ENCODE results near the gene AGTRAP.

The AGTRAP gene

DNA sequence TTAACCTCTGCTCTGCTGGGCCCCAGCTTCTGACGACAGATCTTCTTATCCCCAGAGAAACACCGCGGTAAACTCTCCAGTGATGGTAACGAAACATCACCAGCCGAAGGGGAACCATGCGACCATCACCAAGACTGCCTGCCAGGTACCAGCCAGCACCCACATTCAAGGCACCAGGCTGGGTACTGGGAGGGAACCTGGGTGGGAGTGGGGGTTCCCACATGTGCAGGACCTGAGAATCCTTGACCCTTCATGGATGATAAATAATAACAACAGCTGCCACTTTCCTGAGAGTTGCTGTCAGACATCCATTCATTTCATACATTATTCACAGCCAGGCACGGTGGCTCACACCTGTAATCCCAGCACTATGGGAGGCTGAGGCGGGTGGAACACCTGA, 23.7 kb upstream of the AGTRAP start:
- Histone ChIP-seq H3K27ac (ENCODE audit: low read depth, low read length) (no peak overlapping the region), H3K4me1 (ENCODE audit: control insufficient read depth, insufficient read depth, low read length) (no peaks in the 10 kb centered on the region), H3K4me3 (ENCODE audit: low read length) (no peak overlapping the region)

DNA sequence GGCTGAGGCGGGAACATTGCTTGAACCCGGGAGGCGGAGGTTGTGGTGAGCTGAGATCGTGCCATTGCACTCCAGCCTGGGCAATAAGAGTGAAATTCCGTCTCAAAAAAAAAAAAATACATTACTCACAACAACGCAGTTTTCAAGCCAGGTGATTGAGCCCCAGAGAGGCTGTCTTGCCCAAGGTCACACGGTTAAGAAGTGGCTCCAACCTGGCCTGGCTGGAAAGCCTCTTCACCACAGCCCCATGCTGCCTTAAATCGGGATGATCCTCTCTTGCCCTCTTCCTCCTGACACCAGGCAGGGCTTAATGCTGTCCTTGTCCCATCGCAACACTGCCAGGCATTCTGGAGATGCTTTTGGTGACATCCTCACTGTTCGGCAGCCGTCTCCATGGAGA, 22.8 kb upstream of the AGTRAP start:
- H3K4me1 ChIP-seq (ENCODE audit: control insufficient read depth, insufficient read depth, low read length): no peaks in the 10 kb centered on the region
- H3K27me3 ChIP-seq (ENCODE audit: control insufficient read depth, insufficient read depth, low read length): peaks cover 2% of the 10 kb centered on the region
- H3K27ac ChIP-seq (ENCODE audit: low read depth, low read length): no peak overlapping the region
- no peak overlapping the region for H3K9ac ChIP-seq (ENCODE audit: low read length)
- no peaks in the 10 kb centered on the region for H3K36me3 ChIP-seq (ENCODE audit: control insufficient read depth, insufficient read depth, low read length)
- no peak overlapping the region for H3K4me3 ChIP-seq (ENCODE audit: low read length)

More for the DNA sequence above, 23.7 kb upstream of the AGTRAP start:
- Histone ChIP-seq H3K9ac (ENCODE audit: low read length) (no peak overlapping the region), H3K36me3 (ENCODE audit: control insufficient read depth, insufficient read depth, low read length) (no peaks in the 10 kb centered on the region), H3K27me3 (ENCODE audit: control insufficient read depth, insufficient read depth, low read length) (peaks cover 8% of the 10 kb centered on the region)

DNA sequence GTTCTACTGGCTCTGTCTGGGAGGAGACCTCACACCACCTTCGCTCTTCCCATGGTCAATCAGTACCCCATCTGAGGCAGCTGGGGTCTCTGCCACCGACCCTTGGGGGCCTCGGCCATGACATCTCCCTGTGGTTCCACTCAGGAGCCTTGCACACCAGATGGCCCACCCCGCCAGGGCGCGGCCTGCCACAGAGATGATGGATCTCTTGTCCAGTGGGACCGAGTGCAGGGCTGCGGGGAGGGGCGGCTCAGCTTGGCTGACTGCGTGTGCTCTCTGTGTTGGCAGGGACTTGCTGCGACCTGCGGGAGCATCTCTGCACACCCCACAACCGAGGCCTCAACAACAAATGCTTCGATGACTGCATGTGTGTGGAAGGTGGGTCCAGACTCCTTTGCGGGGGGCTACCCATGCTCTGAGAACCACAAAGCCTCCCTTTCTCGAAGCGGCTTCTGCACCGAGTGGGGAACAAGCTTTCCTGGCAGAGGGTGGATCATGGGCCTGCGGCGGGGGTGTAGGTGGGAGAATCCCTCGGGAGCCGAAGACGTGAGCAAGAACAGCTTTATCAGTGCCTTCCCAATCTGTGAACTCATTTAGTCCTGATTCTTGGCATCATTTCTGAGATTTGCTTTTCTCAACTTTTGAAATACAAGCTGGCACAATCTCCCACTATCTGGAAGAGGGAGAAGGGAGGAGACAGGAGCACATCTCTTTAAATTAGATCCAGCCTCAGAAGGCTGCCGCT, 20.9 kb upstream of the AGTRAP start:
- Histone ChIP-seq H3K9ac (ENCODE audit: low read length) (no peak overlapping the region), H3K36me3 (ENCODE audit: control insufficient read depth, insufficient read depth, low read length) (no peaks in the 10 kb centered on the region), H3K4me1 (ENCODE audit: control insufficient read depth, insufficient read depth, low read length) (peaks cover 4% of the 10 kb centered on the region), H3K27ac (ENCODE audit: low read depth, low read length) (no peak overlapping the region), H3K27me3 (ENCODE audit: control insufficient read depth, insufficient read depth, low read length) (no peaks in the 10 kb centered on the region), H3K4me3 (ENCODE audit: low read length) (no peak overlapping the region)

DNA sequence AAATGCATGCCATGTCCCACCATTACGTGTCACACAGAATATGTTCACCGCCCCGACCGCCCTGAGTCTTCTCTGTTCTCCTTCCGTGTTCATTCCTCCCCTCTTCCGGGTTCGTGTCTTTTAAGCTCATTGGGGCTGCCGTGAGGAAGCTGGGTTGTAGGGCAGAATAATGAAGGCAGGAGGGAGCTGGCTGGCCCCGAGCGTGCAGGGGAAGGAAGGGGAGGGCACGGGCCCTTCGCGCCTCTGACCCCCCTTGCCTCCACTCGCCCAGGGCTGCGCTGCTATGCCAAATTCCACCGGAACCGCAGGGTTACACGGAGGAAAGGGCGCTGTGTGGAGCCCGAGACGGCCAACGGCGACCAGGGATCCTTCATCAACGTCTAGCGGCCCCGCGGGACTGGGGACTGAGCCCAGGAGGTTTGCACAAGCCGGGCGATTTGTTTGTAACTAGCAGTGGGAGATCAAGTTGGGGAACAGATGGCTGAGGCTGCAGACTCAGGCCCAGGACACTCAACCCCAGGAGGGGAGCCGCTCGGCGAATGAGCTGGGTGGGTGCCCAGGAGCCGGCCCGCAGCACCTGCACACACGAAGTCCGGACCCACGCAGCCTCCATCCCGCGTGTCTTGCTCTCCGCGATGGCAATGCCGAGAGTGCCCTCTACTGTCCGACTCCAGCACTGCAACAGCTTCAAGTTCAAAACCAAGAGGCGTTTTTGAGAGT, 16.5 kb upstream of the AGTRAP start:
- peak overlapping the region; percentile 62 for H3K4me3 ChIP-seq (ENCODE audit: low read length)
- no peaks in the 10 kb centered on the region for H3K27me3 ChIP-seq (ENCODE audit: control insufficient read depth, insufficient read depth, low read length)
- H3K4me1 ChIP-seq (ENCODE audit: control insufficient read depth, insufficient read depth, low read length): peaks cover 4% of the 10 kb centered on the region
- no peaks in the 10 kb centered on the region for H3K36me3 ChIP-seq (ENCODE audit: control insufficient read depth, insufficient read depth, low read length)
- H3K9ac ChIP-seq (ENCODE audit: low read length): no peak overlapping the region
- H3K27ac ChIP-seq (ENCODE audit: low read depth, low read length): no peak overlapping the region

DNA sequence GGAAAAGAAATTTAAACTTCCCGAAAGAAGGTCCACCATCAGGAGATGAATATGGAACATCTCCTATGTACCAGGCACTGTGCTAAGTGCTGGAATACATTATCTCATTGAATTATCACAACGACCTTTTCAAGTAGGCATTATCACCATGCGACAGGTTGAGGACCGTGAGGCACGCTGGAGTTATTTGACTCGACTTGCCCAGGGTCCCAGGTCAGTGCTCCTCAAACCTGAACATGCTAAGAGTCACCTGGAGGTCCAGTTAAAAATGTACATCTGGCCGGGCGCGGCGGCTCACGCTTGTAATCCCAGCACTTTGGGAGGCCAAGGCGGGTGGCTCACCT, 15.9 kb upstream of the AGTRAP start:
- H3K9ac ChIP-seq (ENCODE audit: low read length): no peak overlapping the region
- no peaks in the 10 kb centered on the region for H3K27me3 ChIP-seq (ENCODE audit: control insufficient read depth, insufficient read depth, low read length)
- no peak overlapping the region for H3K27ac ChIP-seq (ENCODE audit: low read depth, low read length)
- peaks cover 4% of the 10 kb centered on the region for H3K4me1 ChIP-seq (ENCODE audit: control insufficient read depth, insufficient read depth, low read length)
- H3K36me3 ChIP-seq (ENCODE audit: control insufficient read depth, insufficient read depth, low read length): no peaks in the 10 kb centered on the region
- no peak overlapping the region for H3K4me3 ChIP-seq (ENCODE audit: low read length)

DNA sequence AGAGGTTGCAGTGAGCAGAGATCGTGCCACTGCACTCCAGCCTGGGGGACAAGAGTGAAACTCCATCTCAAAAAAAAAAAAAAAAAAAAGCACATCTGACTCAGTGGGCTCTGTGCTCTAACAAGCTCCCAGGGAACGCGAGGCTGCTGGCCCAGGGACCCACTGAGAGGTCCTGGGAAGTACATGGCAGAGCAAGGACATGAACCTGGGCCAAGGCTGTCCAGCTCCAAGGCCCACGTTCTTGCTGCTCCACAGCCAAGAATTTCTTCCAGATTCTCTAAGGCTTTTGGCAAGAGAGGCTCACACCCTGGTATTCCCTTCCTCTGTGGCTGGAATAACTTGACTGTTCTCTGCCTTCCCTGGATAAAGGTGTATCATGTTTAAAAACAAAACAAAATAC, 15.4 kb upstream of the AGTRAP start:
- no peaks in the 10 kb centered on the region for H3K27me3 ChIP-seq (ENCODE audit: control insufficient read depth, insufficient read depth, low read length)
- no peaks in the 10 kb centered on the region for H3K36me3 ChIP-seq (ENCODE audit: control insufficient read depth, insufficient read depth, low read length)
- H3K27ac ChIP-seq (ENCODE audit: low read depth, low read length): no peak overlapping the region
- no peak overlapping the region for H3K9ac ChIP-seq (ENCODE audit: low read length)
- no peak overlapping the region for H3K4me3 ChIP-seq (ENCODE audit: low read length)
- peaks cover 4% of the 10 kb centered on the region for H3K4me1 ChIP-seq (ENCODE audit: control insufficient read depth, insufficient read depth, low read length)

DNA sequence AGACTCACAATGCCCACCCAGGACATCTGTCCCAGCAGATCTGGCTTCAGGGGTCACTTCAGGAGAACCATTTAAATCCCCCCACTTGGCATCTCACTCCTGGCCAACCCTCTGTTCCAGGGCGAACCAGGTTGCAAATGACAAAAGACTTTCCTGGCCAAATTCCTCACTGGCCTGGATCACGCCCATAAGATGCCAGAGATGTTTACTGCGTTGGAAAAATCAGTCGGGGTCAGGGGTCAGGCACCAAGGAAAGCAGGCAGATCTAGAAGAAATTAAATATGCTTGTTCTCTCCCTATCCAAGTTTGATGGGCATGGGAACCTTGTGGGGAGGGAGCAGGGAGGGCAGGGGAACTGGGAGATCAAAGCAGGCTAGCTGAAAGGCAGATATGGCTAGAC, 14.6 kb upstream of the AGTRAP start:
- Histone ChIP-seq H3K4me3 (ENCODE audit: low read length) (no peak overlapping the region), H3K36me3 (ENCODE audit: control insufficient read depth, insufficient read depth, low read length) (no peaks in the 10 kb centered on the region), H3K9ac (ENCODE audit: low read length) (no peak overlapping the region), H3K4me1 (ENCODE audit: control insufficient read depth, insufficient read depth, low read length) (peaks cover 4% of the 10 kb centered on the region), H3K27me3 (ENCODE audit: control insufficient read depth, insufficient read depth, low read length) (no peaks in the 10 kb centered on the region), H3K27ac (ENCODE audit: low read depth, low read length) (no peak overlapping the region)

DNA sequence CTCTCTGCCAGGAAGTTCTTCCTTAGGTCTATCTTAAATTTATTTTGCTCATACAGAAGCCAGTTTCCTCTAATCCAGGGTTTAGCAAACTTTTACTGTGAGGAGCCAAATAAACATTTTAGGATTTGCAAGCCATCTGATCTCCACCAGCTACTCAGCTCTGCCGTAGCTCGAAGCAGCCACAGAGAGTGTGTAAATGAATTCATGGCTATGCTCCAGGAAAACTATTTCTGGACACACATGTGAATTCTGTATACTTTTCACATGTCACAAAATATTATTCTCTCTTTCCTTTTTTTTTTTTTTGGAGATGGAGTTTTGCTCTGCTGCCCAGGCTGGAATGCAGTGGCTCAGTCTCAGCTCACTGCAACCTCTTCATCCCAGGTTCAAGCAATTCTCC, 13.4 kb upstream of the AGTRAP start:
- Histone ChIP-seq H3K4me1 (ENCODE audit: control insufficient read depth, insufficient read depth, low read length) (peaks cover 4% of the 10 kb centered on the region), H3K27me3 (ENCODE audit: control insufficient read depth, insufficient read depth, low read length) (no peaks in the 10 kb centered on the region), H3K4me3 (ENCODE audit: low read length) (no peak overlapping the region), H3K27ac (ENCODE audit: low read depth, low read length) (no peak overlapping the region), H3K36me3 (ENCODE audit: control insufficient read depth, insufficient read depth, low read length) (no peaks in the 10 kb centered on the region), H3K9ac (ENCODE audit: low read length) (no peak overlapping the region)

DNA sequence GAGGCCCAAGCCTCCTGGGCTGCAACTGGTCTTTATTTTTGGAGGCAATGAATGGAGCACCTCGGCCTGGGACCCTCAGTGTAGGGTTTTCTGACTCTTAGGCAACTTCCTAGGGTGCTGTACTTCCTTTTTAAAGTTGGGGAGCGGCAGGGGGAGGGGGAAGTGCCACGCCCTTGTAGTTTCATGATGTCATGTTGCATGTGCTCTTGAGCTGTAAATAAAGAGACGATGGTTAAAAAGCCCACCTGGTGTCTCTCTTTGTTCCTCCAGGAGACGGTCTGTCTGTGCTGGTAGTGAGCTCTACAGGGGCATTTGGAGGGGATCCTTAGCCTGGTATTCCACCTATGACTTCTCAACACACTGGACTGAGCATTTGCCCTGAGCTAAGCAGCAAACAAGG, 10.3 kb upstream of the AGTRAP start:
- Histone ChIP-seq H3K4me3 (ENCODE audit: low read length) (no peak overlapping the region), H3K27me3 (ENCODE audit: control insufficient read depth, insufficient read depth, low read length) (no peaks in the 10 kb centered on the region), H3K27ac (ENCODE audit: low read depth, low read length) (no peak overlapping the region), H3K9ac (ENCODE audit: low read length) (no peak overlapping the region), H3K36me3 (ENCODE audit: control insufficient read depth, insufficient read depth, low read length) (no peaks in the 10 kb centered on the region), H3K4me1 (ENCODE audit: control insufficient read depth, insufficient read depth, low read length) (no peaks in the 10 kb centered on the region)

DNA sequence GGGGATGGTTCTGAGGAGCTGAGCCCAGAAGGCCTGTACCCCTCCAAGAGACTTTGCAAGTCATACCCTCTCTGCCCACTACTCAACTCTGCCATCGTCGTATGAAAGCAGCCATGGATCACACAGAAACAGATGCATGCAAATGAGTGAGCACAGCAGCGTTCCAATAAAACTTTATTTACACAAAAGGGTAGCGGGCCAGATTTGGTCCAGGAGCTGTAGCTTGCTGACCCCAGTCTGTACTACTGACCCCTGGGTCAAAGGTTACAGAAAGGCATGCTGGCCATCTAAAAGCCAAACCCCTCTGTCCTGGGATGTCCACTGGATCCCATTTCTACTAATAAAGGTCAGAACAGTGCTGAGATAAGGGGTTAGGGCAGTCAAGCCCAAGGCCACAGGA, 8.8 kb upstream of the AGTRAP start:
- H3K36me3 ChIP-seq (ENCODE audit: control insufficient read depth, insufficient read depth, low read length): no peaks in the 10 kb centered on the region
- H3K27ac ChIP-seq (ENCODE audit: low read depth, low read length): no peak overlapping the region
- no peak overlapping the region for H3K4me3 ChIP-seq (ENCODE audit: low read length)
- H3K4me1 ChIP-seq (ENCODE audit: control insufficient read depth, insufficient read depth, low read length): peaks cover 7% of the 10 kb centered on the region
- H3K9ac ChIP-seq (ENCODE audit: low read length): no peak overlapping the region
- H3K27me3 ChIP-seq (ENCODE audit: control insufficient read depth, insufficient read depth, low read length): no peaks in the 10 kb centered on the region

DNA sequence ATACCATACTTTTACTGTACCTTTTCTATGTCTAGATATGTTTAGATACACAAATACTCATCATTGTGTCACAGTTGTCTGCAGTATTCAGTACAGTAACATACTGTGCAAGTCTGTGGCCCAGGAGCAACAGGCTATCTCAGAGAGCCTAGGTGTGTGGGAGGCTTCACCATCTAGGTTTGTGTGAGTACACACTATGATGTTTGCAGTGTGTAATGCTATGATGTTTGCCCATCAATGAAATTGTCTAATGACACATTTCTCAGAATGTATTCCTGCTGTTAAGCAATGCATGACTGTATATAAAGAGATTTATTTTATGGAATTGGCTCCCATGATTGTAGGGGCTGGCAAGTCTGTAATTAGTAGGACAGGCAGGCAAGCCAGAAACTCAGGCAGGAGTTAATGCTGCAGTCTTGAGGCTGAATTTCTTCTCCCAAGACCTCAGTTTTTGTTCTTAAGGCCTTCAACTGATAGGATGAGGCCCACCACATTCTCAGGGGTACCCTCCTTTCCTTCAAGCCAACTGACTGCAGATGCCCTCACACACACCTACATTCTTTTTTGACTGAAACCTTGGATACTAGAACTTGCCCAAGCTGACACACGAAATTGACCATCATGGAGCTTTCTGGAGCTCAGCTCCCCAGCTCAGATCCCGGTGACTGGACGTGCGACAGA, 7.7 kb upstream of the AGTRAP start:
- H3K9ac ChIP-seq (ENCODE audit: low read length): no peak overlapping the region
- no peak overlapping the region for H3K27ac ChIP-seq (ENCODE audit: low read depth, low read length)
- no peaks in the 10 kb centered on the region for H3K27me3 ChIP-seq (ENCODE audit: control insufficient read depth, insufficient read depth, low read length)
- no peak overlapping the region for H3K4me3 ChIP-seq (ENCODE audit: low read length)
- H3K36me3 ChIP-seq (ENCODE audit: control insufficient read depth, insufficient read depth, low read length): no peaks in the 10 kb centered on the region
- peaks cover 12% of the 10 kb centered on the region for H3K4me1 ChIP-seq (ENCODE audit: control insufficient read depth, insufficient read depth, low read length)

DNA sequence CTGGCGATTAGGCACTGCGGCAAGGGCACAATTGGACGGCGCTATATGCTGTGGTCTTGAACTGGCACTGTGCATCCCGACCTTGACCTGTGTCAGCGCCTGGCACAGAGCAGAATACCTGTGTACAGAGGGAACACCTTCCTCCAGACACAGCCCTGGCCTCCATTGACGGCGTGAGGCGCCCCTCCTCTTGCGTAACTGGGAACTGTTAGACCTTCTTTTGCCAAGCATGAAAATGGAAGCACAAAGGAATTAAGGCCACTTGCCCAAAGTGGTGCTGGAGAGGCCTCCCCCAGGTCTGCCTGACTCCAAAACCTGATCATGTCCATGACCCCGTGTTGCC, 6.8 kb upstream of the AGTRAP start:
- peaks cover 12% of the 10 kb centered on the region for H3K4me1 ChIP-seq (ENCODE audit: control insufficient read depth, insufficient read depth, low read length)
- no peak overlapping the region for H3K27ac ChIP-seq (ENCODE audit: low read depth, low read length)
- H3K9ac ChIP-seq (ENCODE audit: low read length): no peak overlapping the region
- no peak overlapping the region for H3K4me3 ChIP-seq (ENCODE audit: low read length)
- H3K36me3 ChIP-seq (ENCODE audit: control insufficient read depth, insufficient read depth, low read length): no peaks in the 10 kb centered on the region
- no peaks in the 10 kb centered on the region for H3K27me3 ChIP-seq (ENCODE audit: control insufficient read depth, insufficient read depth, low read length)

All from rectal smooth muscle tissue (tissue), 1 donor.